AG09319 (cell line): ENCODE data around the gene TXNRD2.

ENCODE experiments used
- DNase-seq: peaks from one replicate; pipeline ENCODE4 v3.0.0-alpha.2; 2010; ENCODE audit warnings: low read depth; ENCODE audit errors: extremely low read depth
- TF ChIP-seq, protein P1 (sequence below): IDR thresholded peaks from 2 replicates; pipeline ENCODE4 v1.5.1; 2011; ENCODE audit warnings: low read depth, mild to moderate bottlenecking, inconsistent platforms, low read length, moderate library complexity

The TXNRD2 gene

DNA sequence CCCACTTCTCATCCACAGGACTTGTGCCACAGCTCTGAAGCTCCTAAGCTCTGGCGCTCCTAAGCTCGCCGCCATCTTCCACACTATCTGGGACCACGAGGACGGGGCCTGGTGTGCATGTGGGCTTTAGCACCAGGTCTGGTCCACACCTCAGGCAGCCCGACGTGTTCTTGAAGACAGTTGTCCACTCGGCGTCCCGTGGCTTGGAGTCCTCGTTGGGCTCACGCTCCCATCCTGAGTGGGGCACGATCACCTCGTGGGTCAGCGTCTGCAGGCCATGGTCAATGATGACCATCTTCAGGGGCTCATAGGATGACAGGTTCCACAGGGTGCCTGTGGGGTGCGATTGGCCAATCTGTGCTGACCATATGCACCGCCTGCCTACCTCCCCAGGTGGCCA, 37.1 kb upstream of the TXNRD2 start:
- TF ChIP-seq, protein P1, sequence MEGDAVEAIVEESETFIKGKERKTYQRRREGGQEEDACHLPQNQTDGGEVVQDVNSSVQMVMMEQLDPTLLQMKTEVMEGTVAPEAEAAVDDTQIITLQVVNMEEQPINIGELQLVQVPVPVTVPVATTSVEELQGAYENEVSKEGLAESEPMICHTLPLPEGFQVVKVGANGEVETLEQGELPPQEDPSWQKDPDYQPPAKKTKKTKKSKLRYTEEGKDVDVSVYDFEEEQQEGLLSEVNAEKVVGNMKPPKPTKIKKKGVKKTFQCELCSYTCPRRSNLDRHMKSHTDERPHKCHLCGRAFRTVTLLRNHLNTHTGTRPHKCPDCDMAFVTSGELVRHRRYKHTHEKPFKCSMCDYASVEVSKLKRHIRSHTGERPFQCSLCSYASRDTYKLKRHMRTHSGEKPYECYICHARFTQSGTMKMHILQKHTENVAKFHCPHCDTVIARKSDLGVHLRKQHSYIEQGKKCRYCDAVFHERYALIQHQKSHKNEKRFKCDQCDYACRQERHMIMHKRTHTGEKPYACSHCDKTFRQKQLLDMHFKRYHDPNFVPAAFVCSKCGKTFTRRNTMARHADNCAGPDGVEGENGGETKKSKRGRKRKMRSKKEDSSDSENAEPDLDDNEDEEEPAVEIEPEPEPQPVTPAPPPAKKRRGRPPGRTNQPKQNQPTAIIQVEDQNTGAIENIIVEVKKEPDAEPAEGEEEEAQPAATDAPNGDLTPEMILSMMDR = no peak
- no peak for DNase-seq

DNA sequence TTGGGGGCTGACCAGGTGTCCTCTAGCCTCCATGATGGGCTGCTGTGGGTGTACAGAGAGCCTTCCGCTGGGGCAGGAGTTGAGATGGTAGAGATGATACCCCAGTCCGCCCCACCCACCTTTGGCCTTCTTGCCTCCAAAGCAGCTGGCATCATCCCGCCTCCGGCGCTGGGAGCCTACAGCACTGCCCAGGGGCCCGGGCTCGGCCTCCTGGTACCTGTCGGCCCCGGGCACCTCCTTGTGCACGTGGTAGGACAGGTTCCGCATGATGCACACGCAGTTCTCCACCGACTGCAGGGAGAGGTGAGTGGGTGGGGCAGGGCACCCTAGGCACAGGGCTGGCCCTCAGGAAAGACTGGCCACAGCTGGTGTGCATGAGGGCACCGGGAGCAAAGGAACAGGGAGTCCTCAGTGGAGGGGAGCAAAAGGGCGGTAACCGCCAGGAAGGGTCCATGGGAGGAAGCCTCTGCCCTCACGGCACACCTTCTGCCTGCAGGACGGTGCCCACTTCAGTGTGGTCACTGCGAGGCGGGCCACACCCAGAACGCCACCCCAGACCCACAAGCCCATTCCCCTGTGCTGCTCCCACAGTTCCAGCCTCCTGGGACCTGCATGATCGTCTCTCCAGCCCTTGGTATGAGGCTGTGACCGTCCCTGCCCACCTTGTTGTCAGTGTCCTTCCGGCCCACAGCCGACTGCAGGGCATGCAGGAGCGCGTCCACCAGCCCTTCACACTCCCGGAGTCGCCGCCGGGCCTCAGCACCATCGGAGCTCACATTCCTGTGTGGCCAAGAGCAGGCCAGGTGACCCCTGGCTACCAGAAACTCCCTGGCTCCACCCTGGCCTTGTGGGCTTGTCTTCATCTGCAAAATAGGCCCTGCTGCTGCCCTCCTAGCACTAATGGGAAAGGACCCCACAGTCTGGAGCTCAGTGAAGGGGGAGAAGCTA, 36.0 kb upstream of the TXNRD2 start:
- TF ChIP-seq, protein P1 = no peak
- DNase-seq = no peak

DNA sequence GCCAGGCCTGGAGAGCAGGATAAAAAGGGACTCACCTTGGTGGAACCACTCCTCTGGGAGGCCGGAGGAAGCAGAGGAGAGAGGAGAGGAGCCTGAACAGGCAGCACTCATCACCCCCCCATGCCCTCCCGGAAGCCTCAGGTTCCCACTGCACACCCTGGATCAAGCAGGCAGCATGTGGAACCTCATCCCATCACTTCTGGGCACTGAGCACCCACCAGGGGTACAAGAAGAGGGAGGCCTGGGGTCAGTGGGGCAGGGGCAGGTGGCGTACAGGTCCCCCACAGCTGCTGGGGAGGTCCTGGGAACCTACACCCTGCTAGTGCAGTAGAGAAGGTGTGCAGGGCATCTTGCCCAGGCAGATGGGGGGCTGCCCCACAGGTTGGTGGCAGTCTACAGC, 35.1 kb upstream of the TXNRD2 start:
- TF ChIP-seq, protein P1 = no peak
- no peak for DNase-seq

DNA sequence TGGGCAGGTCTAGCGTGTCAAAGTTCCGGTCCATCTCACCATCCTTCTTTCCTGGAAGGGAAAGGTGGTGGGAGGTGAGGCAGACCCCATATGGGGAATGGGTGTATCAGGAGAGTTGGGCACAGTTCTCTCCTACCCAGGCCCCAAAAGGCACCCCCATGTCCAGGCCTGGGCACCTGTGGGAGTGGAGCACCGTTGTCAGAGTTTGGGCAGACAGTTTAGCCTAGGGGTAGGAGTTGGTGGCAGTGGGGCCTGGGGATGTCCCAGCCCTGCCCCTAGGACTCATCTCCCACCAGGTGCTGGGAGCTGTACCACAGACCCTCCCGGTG, 34.1 kb upstream of the TXNRD2 start:
- TF ChIP-seq, protein P1 = no peak
- no peak for DNase-seq

DNA sequence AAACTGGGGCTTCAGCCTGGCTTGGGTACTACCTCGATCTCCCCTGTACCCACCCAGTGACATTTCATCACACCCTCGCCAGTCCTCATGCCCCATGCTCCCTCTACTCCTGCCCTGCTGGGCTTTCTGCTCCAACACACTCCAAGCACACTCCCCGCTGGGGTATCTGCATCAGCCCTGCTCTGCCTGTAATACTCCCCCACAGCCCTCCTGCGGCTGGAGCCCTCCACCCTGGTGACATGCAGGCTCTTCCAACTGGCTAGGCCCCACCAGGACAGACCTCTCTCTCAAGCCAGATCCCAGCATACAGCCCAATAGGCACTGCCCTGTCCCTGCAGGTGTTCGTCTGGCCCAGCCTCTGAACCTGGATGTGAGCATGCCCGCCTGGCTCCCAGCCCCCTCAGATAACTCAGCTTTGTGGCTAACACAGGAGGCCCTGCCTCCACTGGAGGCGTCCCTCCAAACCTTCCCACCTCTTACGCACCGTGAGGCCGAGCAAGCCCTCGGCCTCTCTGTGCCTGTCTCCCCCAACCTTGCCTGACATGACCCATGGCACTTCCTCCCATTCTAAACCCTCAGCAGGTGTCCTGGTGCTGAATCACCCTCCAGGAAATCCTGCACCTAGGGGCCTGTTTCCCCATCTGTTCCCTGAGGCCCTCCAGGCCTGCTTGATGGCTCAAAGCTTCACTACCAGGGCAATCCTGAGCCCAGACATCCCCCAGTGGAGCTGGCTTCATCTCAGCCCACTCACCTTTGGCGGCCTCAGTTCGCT, 33.5 kb upstream of the TXNRD2 start:
- TF ChIP-seq, protein P1 = no peak
- DNase-seq = no peak

DNA sequence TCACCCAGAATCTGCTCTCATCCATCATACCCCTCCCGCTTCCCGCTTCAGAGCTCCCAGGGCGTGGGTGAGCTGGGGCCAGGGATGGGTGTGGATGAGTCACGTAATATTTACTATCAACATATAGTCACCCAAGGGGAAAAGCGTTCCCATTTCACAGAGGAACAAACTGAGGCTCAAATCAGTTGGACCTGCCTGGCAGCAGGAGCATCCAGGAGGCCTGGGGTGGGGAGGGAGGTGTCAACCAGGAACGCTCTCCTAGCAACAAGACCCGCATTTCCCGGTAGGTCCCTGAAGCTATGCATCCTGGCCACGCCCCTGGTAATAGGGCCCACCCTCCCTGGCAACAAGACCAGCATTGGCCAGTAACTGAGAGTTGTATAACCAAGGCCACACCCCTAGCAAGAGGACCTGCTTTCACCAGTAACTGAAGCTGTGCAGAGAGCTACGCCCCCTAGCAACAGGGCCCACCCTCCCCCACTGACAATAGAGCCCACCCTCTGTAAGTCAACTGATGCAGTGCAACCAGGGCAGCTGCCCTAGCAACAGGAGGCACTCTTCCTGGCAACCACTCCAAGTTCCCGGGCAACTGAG, 32.7 kb upstream of the TXNRD2 start:
- no peak for DNase-seq
- TF ChIP-seq, protein P1 = no peak
